BLaER1 treated with 17β-estradiol and CSF1 and Interleukin-3, amounts not matched to agents 10 nM and 100 nM (cell line): ENCODE measurements around the gene FSHR.

ENCODE experiments used
- H3K27ac ChIP-seq, 11 experiments: shearing (Covaris generic); formaldehyde crosslinking; 2 replicates each; pipeline ENCODE4 v1.8.1; 2022
- H3K27me3 ChIP-seq, 11 experiments: shearing (Covaris generic); formaldehyde crosslinking; 2 replicates each; pipeline ENCODE4 v1.8.1; 2022
- H3K36me3 ChIP-seq, 11 experiments: shearing (Covaris generic); formaldehyde crosslinking; 2 replicates each; pipeline ENCODE4 v1.8.1; 2022
- H3K4me1 ChIP-seq, 10 experiments: shearing (Covaris generic); formaldehyde crosslinking; 2 replicates each; pipeline ENCODE4 v1.8.1; 2022
- H3K4me2 ChIP-seq, 11 experiments: shearing (Covaris generic); formaldehyde crosslinking; 2 replicates each; pipeline ENCODE4 v1.8.1; 2022
- H3K4me3 ChIP-seq, 10 experiments: shearing (Covaris generic); formaldehyde crosslinking; 2 replicates each; pipeline ENCODE4 v1.8.1; 2022
- H3K9ac ChIP-seq, 11 experiments: shearing (Covaris generic); formaldehyde crosslinking; 2 replicates each; pipeline ENCODE4 v1.8.1; 2022
- H3K9me3 ChIP-seq, 11 experiments: shearing (Covaris generic); formaldehyde crosslinking; replicated peaks in 1 of 11; 2 replicates each; pipeline ENCODE4 v1.8.1; 2022
- H4K20me1 ChIP-seq, 11 experiments: shearing (Covaris generic); formaldehyde crosslinking; 2 replicates each; pipeline ENCODE4 v1.8.1; 2022
- Cebpa-rat ChIP-seq, 11 experiments: shearing (Covaris generic); IDR thresholded peaks; 2 replicates each; pipeline ENCODE4 v1.8.1; 2022

FSHR gene

DNA sequence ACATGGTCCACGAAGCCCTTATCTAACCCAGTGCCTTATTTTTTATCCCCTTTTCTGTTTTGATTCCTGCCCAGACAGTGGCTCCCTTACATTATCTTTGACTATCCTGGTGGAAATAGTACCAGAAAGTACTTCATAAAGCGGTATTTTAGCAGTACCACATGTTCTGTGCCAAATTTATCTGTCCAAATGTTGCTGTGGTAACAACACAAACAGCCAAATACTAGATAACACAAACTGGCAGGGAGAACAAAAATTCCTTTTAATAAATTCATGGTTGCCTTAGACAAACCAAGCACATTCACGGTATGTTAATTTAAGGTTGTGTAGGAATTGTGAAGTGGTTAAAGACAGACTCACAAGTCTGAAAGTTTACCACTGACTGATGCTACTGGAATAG, 210.9 kb downstream of the FSHR start:
- no peak overlapping the region for H3K9ac ChIP-seq
- peaks cover 20 to 28% (median 22%) of the 10 kb centered on the region in 10 experiments for H3K4me1 ChIP-seq
- no peak for TF ChIP-seq Cebpa-rat (IDR thresholded peaks at IDR 0.05)
- no peaks in the 10 kb centered on the region for H3K27me3 ChIP-seq
- no peak overlapping the region for H3K27ac ChIP-seq
- no peak overlapping the region for H3K4me2 ChIP-seq
- no peaks in the 10 kb centered on the region for H3K9me3 ChIP-seq
- H3K4me3 ChIP-seq: no peak overlapping the region
- H4K20me1 ChIP-seq: no peaks in the 10 kb centered on the region
- H3K36me3 ChIP-seq: no peaks in the 10 kb centered on the region

DNA sequence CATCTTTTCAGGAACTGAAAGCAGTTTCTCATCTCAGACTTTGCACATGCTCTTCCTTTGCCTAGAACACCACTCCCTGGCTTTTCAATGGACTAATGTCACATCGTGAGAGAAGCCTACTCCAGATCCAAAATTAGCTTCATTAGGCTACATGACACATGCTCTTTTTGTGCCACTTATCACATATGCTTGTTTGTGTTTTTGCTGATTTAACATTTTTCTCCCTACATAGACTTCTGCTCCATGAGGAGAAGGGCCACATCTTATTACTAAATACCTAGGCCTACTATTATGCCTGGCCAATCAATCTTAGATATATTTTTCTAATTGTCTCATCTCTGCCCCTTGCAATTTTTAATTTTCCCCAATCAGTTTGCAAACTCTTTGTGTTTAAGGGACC, 212.4 kb downstream of the FSHR start:
- H3K4me3 ChIP-seq: no peak overlapping the region
- peaks cover 20 to 32% (median 22%) of the 10 kb centered on the region in 10 experiments for H3K4me1 ChIP-seq
- H3K36me3 ChIP-seq: no peaks in the 10 kb centered on the region
- no peak overlapping the region for H3K9ac ChIP-seq
- H3K9me3 ChIP-seq: no peaks in the 10 kb centered on the region
- no peaks in the 10 kb centered on the region for H4K20me1 ChIP-seq
- TF ChIP-seq Cebpa-rat (IDR thresholded peaks at IDR 0.05): no peak
- no peaks in the 10 kb centered on the region for H3K27me3 ChIP-seq
- peak overlapping the region in 6 of 11 experiments; percentile 52 to 78 (median 64); a peak in 7 of 22 replicates for H3K27ac ChIP-seq
- H3K4me2 ChIP-seq: peak overlapping the region; percentile 23 to 73 (median 57); a peak in 19 of 22 replicates

DNA sequence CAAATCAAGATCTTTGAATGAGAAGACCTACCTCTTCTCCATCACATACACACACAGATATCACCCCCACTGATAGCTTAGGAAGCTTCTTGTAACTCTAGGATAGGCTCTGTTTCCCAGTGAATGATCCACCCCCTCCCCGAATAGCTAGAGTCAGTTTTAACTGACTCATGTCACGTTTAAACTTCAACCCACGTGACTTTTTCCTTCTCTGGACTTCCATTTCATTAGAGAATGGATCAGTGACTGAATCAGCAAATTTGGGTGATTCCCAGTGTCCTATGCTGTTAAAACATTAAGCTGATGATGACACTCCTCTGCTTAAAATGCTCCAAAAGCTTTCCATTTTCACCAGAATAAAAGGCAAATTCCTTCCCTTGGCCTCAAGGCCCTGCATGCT, 212.9 kb downstream of the FSHR start:
- H3K4me2 ChIP-seq: peak overlapping the region; percentile 23 to 73 (median 57); a peak in 20 of 22 replicates
- no peaks in the 10 kb centered on the region for H3K9me3 ChIP-seq
- no peak overlapping the region for H3K4me3 ChIP-seq
- H3K4me1 ChIP-seq: peaks cover 21 to 32% (median 23%) of the 10 kb centered on the region in 10 experiments
- peak overlapping the region in 8 of 11 experiments; percentile 6 to 78 (median 60); a peak in 15 of 22 replicates for H3K27ac ChIP-seq
- no peaks in the 10 kb centered on the region for H3K36me3 ChIP-seq
- H3K27me3 ChIP-seq: no peaks in the 10 kb centered on the region
- H4K20me1 ChIP-seq: no peaks in the 10 kb centered on the region
- H3K9ac ChIP-seq: peak overlapping the region in 1 of 11 experiments; percentile 39; a peak in 1 of 22 replicates
- no peak for TF ChIP-seq Cebpa-rat (IDR thresholded peaks at IDR 0.05)

DNA sequence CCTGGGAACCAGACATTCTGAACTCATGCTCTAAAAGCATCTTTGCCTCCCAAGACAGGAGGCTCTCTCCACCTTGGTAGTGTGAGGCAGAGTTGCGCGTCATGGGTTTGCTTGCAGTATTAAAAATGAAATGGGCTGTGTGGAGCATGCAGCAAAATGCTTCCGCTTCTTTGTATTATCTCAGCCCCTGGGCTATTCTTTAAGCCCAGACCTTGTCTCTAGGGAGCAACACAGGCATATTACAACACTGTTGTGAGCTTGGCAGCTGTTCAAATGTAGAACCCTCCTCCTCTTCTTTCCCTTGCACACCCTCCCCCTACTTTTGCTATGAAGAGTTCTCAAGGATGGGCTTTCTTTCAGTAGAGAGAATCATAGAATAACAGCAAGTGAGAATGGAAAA, 213.7 kb downstream of the FSHR start:
- H3K27ac ChIP-seq: peak overlapping the region in 8 of 11 experiments; percentile 6 to 78 (median 60); a peak in 15 of 22 replicates
- H3K36me3 ChIP-seq: no peaks in the 10 kb centered on the region
- H4K20me1 ChIP-seq: no peaks in the 10 kb centered on the region
- peak in 2 of 11 experiments; percentile 13 to 74; a peak in 2 of 22 replicates for TF ChIP-seq Cebpa-rat (IDR thresholded peaks at IDR 0.05)
- no peaks in the 10 kb centered on the region for H3K9me3 ChIP-seq
- peak overlapping the region; percentile 23 to 73 (median 57) for H3K4me2 ChIP-seq
- H3K27me3 ChIP-seq: no peaks in the 10 kb centered on the region
- peak overlapping the region in 4 of 11 experiments; percentile 10 to 39 (median 26); a peak in 6 of 22 replicates for H3K9ac ChIP-seq
- H3K4me1 ChIP-seq: peaks cover 21 to 33% (median 23%) of the 10 kb centered on the region in 10 experiments
- H3K4me3 ChIP-seq: 0 out of 20 replicates have a peak overlapping the region, but pooled peaks of 1 of the 10 experiments have one; percentile 12

DNA sequence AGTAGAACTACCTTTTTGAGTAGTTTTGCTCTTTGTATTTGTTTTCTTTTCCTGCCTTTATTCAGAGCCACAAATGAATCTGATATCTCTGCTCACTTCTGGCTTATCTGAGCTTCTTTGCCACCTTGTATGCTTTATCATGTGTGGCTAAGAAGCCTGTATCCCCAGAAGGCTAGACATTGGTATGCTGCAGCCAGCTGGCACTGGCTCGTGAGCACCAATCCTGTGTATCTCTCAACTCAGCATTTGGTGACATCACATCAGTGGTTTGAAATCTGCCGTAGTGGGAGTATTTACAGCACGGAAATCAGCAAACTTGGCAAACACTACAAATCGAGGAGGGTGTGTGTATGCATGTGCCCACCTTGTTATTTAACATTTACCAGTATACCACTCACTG, 215.1 kb downstream of the FSHR start:
- TF ChIP-seq Cebpa-rat (IDR thresholded peaks at IDR 0.05): no peak
- Histone ChIP-seq H3K4me2 (no peak overlapping the region), H3K27me3 (no peaks in the 10 kb centered on the region), H4K20me1 (no peaks in the 10 kb centered on the region), H3K36me3 (no peaks in the 10 kb centered on the region), H3K9ac (no peak overlapping the region), H3K4me1 (peaks cover 21 to 33% (median 23%) of the 10 kb centered on the region in 10 experiments), H3K4me3 (no peak overlapping the region), H3K9me3 (no peaks in the 10 kb centered on the region), H3K27ac (no peak overlapping the region)

DNA sequence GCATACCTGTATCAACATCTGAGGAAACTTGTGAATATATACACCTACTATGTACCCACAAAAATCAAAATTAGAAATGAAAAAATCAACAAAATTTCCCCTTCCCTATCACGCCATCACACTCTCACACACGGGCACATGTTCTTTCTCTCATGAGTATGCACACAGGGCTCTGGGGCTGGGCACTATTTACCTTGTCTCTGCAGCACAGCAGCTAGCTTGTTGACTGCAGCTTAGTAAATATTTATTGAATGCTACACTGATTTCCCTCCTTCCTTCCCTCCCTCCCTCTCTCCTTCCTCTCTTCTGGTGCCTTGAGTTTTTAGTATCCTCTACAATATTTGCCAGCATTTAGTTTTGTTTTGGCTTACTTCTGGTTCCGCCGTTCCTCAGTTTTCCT, 216.1 kb downstream of the FSHR start:
- H4K20me1 ChIP-seq: no peaks in the 10 kb centered on the region
- no peaks in the 10 kb centered on the region for H3K36me3 ChIP-seq
- H3K4me2 ChIP-seq: no peak overlapping the region
- TF ChIP-seq Cebpa-rat (IDR thresholded peaks at IDR 0.05): no peak
- H3K27me3 ChIP-seq: no peaks in the 10 kb centered on the region
- no peak overlapping the region for H3K4me3 ChIP-seq
- H3K9ac ChIP-seq: no peak overlapping the region
- no peaks in the 10 kb centered on the region for H3K9me3 ChIP-seq
- H3K27ac ChIP-seq: no peak overlapping the region
- H3K4me1 ChIP-seq: peaks cover 21 to 33% (median 23%) of the 10 kb centered on the region in 10 experiments

DNA sequence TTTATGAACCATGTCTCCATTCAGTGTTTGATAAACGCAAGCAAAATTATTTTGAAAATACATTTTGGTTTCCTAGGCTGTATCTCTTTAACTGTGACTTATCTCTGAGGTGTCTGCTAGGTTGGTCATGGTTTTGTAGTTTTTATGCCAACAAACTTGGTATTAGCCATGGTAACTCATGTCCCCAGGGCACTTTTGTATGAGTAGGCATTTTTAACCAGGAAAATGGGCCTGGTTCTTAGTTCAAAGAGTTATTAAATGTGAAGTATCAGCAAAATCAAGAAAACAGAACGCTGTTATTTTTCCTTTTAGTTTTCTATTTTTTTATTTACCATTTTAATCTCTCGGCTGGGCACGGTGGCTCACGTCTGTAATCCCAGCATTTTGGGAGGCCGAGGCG, 219.5 kb downstream of the FSHR start:
- peaks cover 0 to 7% (median under 1%) of the 10 kb centered on the region in 10 experiments; a peak in 7 of 20 replicates for H3K4me1 ChIP-seq
- TF ChIP-seq Cebpa-rat (IDR thresholded peaks at IDR 0.05): no peak
- H3K4me3 ChIP-seq: no peak overlapping the region
- no peak overlapping the region for H3K27ac ChIP-seq
- H3K27me3 ChIP-seq: no peaks in the 10 kb centered on the region
- H3K36me3 ChIP-seq: no peaks in the 10 kb centered on the region
- no peak overlapping the region for H3K9ac ChIP-seq
- H3K9me3 ChIP-seq: no peaks in the 10 kb centered on the region
- H4K20me1 ChIP-seq: no peaks in the 10 kb centered on the region
- no peak overlapping the region for H3K4me2 ChIP-seq

DNA sequence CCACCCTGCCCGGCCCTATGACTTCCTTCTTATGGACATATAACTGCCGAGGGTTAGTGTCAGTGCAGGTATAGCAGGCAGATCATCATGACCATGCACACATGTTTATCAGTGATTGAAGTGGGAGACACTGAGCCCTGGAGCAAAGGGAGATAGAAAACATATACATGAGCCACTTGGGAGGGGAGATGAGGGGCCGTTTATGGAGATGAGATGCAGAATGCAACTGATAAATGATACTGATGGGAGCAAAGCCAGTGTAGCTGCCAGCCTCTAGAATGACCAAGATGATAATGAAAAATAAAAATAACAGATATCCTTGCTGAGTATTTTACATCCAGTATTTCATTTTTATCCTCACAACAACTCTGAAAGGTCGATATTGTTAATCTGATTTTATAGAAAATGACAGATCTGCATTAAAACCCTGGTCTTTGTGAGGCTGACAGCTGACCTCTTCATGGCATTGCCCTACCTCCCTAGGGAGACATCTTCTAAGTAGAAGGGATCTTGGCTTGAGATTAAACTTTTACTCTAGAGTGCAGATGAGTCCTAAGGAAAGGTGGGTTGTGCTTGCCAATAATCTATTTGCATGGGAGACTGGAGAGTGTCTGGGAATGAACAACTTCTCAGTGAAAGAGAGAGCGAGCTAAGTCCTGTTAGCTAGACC, 220.4 kb downstream of the FSHR start:
- Histone ChIP-seq H3K4me1 (peaks cover 0 to 6% (median 0%) of the 10 kb centered on the region in 10 experiments; a peak in 3 of 20 replicates), H3K9me3 (no peaks in the 10 kb centered on the region), H3K27ac (no peak overlapping the region), H3K36me3 (no peaks in the 10 kb centered on the region), H3K4me2 (no peak overlapping the region), H3K27me3 (no peaks in the 10 kb centered on the region), H4K20me1 (no peaks in the 10 kb centered on the region), H3K4me3 (no peak overlapping the region), H3K9ac (no peak overlapping the region)
- TF ChIP-seq Cebpa-rat (IDR thresholded peaks at IDR 0.05): no peak

DNA sequence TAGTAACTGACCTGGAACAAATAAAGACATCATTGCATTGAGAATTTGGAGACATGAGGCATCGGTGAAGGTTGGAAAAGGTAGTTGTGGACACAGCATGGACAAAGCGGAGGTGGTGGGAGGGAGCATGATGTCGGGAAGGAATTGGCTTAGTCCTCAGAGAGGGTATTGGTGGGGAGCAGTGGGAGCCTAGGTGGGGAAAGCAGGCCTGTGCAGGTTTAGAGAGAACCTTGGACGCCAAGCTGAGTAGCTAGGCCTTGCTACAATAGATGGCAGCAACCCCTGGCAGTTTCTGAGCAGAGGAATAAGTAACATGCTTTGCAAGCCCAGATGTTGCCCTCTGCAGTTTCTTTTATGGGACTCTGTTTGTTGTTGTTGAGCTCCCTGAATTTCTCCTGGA, 221.6 kb downstream of the FSHR start:
- H3K9ac ChIP-seq: no peak overlapping the region
- H3K4me1 ChIP-seq: peaks cover 0 to 5% (median 0%) of the 10 kb centered on the region in 10 experiments; a peak in 1 of 20 replicates
- no peaks in the 10 kb centered on the region for H3K9me3 ChIP-seq
- H3K27ac ChIP-seq: no peak overlapping the region
- H3K36me3 ChIP-seq: no peaks in the 10 kb centered on the region
- H3K4me2 ChIP-seq: no peak overlapping the region
- H3K4me3 ChIP-seq: no peak overlapping the region
- H4K20me1 ChIP-seq: no peaks in the 10 kb centered on the region
- TF ChIP-seq Cebpa-rat (IDR thresholded peaks at IDR 0.05): no peak
- no peaks in the 10 kb centered on the region for H3K27me3 ChIP-seq
